Renal pelvis (tissue), 4 donors: Measurements from ENCODE around the gene STXBP1. TPM values are rescaled to one million over a fixed set of nuclear protein-coding genes. Genes with fewer than 3 reads are reported as not detected.
"Not testable (repeated sequence)": the region's sequence is repeated elsewhere in the genome, so short reads cannot be mapped to it uniquely, and the experiment has no call there.

Experiments
- DNase-seq: peaks from one replicate; pipeline ENCODE4 v3.0.0-alpha.2; 2013
- polyA plus RNA-seq, 3 donors: library from polyadenylated mRNA; unstranded; fragments of 120-200 nt; gene quantifications; one replicate each; pipeline ENCODE4 v1.2.1, GENCODE V29; 2013; ENCODE audit not compliant: insufficient read length in 3 of 3

Gene STXBP1
- polyA plus RNA-seq, 3 donors, result 27.7 to 33.4 (median 33.1) TPM

DNA sequence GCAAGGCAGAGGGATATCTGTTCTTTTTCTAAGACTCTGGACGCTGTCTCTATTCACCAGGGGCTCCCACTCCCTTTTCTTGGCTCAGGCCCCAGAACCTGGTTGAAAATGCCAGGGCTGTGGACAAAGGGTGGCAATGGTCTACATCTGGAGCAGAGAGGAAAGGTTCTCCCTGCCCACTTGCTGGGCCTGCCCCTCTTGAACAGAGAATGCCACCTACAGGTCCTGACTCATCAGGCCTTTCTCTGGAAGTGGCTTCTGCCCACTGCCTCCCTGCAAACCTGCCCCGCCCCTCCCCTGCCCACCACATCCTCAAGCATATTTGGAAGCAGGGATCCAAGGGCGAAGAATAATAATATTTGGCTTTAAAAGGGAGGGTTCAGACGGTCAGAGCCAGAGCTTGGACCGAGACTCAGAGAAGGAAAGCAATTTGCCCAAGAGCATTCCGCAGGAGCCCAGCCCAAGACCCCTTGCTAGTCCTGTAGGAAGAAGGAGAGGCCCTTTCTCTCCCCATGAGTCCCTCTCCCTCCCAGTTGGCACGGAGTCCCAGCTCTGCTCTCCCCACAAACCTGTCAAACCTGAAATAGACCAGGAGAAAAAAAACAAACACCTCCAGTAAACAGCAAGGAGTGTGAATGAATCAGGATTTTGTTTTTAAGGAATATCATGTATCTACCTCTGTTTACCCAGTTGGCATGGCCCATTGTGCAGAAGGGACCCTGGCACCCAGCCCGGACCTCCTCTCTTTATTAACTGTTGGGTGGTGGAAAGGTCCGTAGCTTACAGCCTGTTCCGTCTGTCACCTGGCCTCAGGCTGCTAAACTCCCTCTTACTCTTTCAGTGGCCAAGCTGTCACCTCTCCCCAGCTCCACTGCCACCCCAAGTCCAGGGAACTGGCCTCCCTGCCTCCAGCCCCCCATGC is 37.7 kb upstream of the STXBP1 start:
- DNase-seq, result peak; percentile 52

DNA sequence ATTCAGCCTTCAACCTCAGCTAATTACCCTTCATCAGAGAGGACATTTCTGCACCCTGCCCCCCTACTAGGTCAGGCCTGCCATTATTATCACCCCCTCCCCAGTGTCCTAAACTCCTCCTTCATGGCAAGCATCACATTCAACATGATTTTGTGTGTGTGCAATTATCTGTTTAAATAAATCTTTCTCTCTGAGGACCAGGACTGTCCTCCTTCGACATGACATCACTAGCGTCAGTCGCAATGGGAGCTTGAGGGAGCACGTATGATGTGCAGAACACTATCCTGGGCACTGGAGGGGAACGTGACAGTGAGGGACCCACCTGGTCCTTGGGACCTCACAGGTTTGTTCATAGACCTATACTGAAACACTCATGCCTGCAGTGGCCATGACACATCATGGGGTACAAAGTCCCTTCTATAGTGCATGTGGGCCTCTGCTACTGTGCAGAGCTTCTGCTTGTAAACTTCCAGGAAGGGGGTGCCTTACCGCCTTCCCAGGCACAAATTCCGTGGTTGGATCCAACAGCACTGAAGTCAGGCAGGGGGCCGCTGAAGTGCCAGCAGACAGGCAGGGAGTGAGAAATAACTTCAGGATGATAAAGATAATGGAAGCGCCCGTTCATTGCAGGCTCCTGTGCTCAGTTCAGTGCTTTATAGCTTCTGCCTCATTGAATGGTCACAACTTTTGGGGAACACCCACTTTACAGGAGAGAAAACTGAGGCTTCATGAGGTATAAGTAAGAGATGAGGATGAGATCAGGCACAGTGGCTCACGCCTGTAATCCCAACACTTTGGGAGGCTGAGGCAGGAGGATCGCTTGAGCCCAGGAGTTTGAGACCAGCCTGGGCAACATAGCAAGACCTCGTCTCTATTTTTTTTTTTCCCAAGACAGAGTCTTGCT is 36.0 kb upstream of the STXBP1 start:
- DNase-seq, result no peak

DNA sequence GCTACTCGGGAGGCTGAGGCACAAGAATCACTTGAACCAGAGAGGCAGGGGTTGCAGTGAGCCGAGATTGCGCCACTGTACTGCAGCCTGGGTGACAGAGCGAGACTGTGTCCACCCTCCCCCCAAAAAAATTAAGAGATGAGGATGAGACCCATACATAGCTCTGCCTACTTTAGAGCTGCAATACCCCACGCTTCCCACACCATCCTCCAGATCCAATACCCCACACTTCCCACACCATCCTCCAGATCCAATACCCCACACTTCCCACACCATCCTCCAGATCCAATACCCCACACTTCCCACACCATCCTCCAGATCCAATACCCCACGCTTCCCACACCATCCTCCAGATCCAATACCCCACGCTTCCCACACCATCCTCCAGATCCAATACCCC is 34.9 kb upstream of the STXBP1 start:
- not testable (repeated sequence) for DNase-seq

DNA sequence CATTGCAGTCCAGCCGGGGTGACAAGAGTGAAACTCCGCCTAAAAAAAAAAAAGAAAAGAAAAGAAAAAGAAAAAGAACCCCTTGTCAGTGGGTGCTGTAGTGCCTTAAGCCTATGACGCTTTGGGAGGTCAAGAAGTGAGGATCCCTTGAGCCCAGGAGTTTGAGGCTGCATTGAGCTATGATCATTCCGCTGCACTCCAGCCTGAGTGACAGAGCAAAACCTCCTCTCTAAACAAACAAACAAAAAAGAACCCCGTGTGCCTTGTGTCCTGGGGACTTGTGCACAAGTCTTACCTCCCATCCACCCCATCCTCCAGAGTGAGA is 33.5 kb upstream of the STXBP1 start:
- no peak for DNase-seq

DNA sequence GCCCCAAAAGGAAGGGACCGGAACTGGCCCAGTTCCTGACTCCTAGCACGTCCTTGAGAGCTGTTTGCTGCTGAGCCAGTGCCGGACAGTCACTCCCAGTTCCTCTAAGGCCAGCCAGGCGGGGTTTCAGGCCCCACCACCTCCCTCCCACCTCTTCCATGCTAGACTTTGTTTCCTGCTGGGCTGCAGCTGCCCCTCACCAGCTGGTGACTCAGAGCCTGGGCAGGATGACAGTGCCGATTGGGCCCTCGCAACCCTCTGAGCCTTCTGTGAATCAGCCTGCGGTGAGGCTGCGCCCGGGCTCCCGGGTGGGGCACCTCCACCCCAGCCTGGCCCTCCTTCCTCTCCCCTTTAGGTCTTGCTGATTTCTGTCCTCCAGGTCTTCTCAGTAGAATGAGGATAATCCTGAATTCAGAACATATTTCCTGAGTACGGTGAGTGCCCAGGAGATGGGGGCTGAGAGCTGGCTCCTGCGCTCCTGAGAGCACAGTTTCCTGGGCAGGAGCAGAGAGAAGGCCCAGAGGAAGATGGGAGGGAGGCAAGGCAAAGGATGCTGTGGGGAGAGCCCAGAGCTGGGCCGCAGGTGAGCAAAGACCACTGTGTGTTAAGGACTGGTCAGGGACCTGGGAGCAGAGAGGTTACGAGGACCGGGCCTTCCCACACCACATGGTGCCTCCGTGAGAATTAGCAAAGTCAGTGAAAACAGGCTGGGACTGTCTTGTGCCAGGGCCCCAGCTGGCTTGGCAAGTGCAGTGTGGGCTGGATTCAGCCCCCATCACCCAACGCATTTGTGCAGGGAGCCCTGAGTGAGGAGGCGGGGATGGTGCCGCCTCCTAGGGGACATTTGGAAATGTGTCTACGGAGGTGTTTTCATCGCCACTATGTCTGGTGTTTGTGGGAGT is 32.9 kb upstream of the STXBP1 start:
- DNase-seq, result peak; percentile 53

DNA sequence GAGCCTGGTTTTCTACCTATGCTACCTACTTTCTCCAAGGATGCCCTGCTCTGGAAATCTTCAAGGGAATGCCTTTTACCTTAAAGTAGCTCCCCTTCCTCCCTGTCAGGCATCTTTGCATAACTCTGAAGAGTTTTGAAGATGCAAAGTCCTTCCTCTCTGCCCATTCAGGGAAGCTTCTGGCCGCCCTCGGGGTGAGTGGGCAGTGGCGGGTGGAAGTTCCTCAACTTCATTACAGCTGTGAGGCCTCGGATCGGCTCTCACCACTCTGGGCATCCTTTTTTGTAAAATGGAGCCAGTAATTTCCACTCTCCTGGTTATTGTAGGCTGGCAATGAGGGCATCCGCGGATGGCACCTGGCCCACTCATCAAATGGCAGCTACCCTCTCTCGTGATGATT is 31.7 kb upstream of the STXBP1 start:
- DNase-seq, result no peak

DNA sequence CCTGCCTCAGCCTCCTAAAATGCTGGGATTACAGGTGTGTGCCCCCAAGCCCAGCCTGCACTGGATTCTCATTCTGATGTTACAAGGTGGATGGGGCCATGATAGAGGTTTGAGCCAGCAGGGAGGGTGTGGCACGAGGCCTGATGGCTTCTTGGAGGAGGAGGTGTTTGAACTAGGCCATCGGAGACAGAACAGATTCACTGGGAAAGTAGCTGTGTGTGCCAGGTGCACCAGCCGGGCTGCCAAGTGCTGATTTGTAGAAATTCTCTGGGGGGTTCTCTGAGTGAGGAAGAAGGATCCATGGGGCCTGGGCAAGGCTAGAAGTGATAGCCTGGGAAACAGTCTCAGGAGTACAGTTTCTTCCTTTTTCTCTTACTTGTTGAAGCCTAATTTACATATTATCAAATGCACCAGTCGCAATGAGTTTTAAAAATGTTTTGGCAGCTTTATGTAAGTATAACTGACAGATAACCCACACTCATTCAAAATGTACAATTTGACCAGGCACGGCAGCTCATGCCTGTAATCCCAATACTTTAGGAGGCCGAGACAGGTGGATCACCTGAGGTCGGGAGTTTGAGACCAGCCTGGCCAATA is 31.1 kb upstream of the STXBP1 start:
- no peak for DNase-seq

DNA sequence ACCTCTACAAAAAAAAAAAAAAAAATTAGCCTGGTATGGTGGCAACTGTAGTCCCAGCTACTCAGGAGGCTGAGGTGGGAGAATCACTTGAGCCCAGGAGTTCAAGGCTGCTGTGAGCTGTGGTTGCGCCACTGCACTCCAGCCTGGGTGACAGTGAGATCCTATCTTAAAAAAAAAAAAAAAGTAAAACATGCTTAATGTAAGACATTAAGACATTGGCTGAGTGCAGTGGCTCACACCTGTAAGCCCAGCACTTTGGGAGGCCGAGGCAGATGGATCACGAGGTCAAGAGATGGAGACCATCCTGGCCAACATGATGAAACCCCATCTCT is 27.6 kb upstream of the STXBP1 start:
- not testable (repeated sequence) for DNase-seq

DNA sequence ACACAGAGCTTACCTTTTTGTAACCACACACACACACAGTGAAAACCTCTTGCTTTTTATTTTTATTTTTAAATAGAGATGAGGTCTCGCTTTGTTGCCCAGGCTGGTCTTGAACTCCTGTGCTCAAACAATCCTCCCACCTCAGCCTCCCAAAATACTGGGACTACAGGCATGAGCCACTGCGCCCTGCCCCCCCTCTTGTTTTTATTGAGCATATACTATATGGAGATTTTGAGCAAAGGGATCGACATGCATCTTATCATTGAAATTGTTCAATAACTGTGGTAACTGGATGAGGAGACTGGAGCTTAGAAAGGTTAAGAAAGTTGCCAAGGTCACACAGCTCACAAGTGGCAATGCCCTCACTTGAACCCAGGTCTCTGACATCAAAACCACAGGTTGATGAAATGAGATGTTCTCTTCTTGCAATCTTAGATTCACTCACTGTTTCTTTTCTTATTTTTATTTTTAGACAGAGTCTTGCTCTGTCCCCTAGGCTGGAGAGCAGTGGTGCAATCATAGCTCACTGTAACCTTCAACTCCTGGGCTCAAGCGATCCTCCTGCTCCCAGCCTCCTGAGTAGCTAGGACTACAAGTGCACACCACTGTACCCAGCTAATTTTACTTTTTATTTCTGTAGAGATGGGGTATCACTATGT is 26.8 kb upstream of the STXBP1 start:
- DNase-seq, result no peak

DNA sequence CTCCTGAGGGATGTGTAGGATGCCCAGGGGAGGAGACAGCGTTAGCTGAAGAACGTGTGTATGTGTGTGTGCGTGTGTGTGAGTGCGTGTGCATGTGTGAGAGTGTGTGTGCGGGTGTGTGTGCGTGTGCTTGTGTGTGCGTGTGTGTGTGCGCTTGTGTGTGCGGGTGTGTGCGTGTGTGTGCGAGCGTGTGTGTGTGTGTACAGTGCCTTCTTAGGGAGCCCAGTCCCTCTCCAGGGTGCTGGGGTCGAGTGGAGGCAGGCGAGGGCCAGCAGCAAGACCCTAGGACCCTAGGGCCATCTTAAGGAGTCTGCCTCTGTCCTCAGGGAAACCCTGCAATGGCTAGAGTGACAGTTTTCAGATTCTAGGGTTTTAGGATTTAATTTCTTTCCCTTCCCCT is 26.0 kb upstream of the STXBP1 start:
- no peak for DNase-seq

DNA sequence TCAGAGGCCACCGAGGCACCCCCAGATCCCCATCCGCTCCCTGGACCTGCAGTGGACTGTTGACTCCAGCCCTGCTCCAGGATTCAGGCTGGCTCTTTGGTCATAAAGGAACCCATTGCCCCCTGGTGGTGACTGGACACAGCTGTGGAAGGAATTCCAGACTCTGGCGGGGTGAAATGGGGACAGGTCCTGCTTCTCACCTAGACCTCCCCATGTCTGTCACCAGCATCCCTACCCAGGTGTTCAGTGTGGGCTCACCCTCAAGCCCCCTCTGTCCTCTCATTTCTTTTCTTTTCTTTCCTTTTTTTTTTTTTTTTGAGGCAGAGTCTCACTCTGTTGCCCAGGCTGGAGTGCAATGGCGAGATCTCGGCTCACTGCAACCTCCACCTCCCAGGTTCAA is 25.5 kb upstream of the STXBP1 start:
- DNase-seq, result peak; percentile 79

DNA sequence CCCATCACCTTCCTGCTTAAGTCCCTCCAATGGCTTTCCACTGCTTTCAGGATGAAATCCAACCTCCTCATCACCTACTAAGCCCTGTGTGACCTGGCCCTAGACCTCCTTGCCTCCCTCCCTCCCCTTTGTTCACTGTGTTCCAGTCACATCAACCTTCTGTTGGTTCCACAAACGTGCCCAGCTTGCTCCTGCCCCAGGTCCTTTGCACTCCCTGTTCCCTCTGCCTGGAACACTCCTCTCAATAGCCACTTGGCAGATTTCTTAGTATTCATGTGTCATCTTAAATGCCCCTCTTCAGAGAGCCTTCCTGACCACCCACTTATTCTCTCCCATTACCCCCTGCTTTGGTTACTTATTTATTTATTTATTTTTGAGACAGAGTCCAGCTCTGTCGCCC is 24.1 kb upstream of the STXBP1 start:
- no peak for DNase-seq

DNA sequence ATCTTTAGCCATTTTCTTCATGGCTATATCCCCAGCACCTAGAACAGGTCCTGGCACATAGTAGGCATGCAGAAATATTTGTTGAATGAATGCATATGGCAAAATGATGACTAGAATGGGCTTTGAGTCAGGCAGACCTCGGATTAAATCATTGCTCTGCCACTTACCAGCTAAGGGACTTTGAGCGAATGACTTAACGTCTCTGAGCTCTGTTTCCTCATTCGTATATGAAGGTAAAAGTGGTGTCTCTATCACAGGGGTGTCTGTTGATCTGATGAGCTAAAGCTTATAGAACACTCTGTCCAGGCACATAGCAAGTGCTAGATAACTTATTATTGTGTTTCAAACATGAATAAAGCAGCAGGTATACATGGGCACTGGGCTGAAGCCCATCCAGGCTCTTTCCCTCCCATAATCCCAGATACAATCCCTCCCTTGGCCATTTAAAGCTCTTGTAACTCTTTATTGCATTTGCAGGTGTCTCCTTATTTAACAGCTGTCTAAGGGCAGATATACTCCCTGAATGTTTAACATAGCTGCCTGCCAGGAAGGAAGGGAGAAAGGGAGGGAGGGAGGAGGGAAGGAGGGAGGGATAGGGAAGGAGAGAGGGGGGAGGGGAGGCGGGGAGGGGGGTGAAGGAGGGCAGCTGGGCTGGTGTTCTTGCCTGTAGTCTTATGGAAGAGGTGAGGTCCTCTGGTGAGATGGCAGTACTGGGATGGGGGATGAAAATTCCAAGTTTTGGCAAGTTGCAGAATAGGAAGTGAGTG is 23.2 kb upstream of the STXBP1 start:
- no peak for DNase-seq

DNA sequence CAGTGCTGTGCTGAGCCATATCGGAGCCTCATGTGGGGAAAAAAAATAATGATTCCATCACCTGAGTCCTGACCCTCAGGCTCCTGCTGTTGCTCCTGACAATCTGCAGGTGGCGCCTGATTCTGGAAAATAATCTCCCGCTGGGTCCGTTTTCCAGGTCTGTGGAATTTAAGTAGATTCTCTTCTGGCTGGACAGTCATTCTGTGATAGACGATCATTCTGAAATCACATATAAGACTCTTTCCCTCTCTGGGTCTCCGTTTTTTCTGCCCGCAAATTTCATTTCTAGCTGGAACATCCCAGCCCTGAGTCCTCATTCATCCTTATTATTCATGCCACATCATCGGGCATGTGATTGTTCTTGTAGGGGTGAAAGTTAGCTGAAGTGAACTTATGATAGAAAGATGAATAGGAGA is 22.1 kb upstream of the STXBP1 start:
- peak; percentile 84 for DNase-seq

DNA sequence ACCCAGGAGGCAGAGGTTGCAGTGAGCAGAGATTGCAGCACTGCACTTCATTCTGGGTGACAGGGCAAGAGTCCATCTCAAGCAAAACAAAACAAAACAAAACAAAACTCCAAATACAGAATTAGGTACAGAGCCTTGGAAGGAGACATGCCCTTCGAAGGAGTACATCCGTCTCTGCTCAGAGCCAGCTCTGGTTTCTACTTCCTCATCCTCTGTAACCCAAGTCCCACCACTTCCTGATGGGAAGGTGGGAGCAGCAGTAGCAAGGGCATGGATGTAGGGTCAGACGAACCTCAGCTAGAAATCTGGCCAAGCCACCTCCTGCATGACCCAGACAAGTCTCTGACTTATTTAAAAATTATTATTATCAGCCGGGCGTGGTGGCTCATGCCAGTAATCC is 16.5 kb upstream of the STXBP1 start:
- no peak for DNase-seq

DNA sequence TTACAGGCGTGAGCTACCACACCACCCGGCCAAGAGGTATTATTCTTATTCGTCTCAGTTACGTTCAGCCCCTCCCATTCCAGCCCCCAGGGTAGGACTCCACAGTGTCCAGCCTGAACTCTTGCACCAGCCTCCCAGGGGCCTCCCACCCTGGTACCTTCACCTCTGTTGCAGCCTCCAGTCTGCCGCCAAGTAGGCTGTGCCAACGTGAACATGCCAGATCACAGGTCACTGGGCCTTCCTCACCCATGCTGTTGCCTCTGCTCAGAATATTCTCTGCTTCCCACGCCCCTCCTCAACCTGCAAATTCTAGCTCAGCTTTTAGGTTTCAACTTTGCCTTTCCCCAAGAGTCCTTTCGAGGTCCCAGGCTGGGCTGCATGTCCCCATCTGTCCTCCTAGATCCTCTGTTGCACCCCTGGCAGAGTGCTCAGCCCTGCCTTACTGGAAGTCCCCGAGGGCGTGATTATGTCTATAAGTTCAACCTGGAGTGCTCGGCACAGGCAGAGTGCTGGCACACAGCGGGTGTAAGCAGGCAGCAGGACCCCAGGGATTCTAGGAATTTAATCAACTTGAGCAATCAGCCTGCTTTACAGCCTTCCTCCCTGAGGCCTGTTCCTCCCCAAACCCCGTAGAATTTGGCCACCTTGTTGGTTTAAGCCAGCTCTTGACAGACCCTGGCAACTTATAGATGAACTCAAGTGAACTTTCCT is 13.1 kb upstream of the STXBP1 start:
- no peak for DNase-seq

DNA sequence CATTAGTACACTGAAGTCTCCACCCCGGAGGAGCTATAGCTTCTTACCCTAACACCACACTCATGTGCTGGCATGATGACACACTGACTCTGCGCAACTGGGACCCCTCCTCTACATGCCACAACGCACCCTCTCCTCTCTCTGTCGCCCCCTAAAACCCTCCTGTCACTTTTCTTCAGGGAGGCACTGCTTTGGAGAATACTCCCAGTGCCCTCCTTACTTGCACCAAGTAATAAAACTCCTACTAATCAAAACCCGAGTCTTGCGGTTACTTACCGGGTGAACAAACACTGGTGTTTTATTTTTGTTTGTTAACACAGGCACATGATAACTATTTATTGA is 12.6 kb upstream of the STXBP1 start:
- DNase-seq, result no peak

DNA sequence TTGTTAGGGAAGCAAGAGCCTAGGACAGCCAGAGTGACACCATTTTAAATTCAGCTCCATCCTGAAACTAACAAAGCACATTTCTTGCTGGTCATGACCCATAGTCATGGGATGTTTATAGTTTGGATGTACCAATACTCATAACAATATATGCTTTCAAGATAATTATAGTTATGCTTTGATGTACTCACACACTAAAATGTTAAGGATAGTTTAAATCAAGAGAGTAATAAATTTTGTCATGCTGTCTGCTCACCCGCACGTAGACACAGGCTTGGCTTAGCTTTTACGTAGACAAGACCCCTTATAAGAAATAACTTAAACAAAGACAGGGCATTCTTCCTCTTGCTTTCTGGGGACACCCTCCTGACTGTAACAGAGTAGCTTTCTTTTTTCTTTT is 8.9 kb upstream of the STXBP1 start:
- no peak for DNase-seq

DNA sequence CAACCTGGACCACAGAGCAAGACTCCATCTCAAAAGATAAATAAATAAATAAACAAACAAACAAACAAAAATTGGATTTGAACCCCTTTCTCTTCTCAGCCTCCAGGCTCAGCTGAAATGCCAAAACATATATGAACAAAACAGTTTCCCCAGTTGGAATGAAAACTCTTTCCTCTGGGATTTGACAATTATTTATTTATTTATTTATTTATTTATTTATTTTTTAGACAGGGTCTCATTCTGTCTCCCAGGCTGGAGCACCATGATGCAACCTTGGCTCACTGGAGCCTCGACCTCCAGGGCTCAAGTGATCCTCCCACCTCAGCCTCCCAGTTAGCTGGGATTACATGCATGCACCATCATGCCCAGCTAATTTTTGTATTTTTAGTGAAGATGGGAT is 6.0 kb upstream of the STXBP1 start:
- DNase-seq, result no peak
